Peyer's patch (tissue), 4 donors: Measurements from ENCODE around the gene SMG6.

Experiments used
- POLR2A ChIP-seq, 2 donors: fragments of 450-650 bp; IDR thresholded peaks; one replicate each; pipeline ENCODE4 v1.5.1; 2017; ENCODE audit warnings: antibody characterized with exemption in 2 of 2, mild to moderate bottlenecking in 2 of 2, moderate library complexity in 2 of 2
- TF ChIP-seq, protein P1 (sequence below), 6 experiments: fragments of 450-650 bp in 4 of 6; fragments of 200-600 bp in 2 of 6; sonication (generic) in 1 of 6; IDR thresholded peaks; one replicate each; pipeline ENCODE4 v1.5.1; 2017 to 2019; ENCODE audit warnings: antibody characterized with exemption in 6 of 6, mild to moderate bottlenecking in 3 of 6, moderate library complexity in 1 of 6

DNA sequence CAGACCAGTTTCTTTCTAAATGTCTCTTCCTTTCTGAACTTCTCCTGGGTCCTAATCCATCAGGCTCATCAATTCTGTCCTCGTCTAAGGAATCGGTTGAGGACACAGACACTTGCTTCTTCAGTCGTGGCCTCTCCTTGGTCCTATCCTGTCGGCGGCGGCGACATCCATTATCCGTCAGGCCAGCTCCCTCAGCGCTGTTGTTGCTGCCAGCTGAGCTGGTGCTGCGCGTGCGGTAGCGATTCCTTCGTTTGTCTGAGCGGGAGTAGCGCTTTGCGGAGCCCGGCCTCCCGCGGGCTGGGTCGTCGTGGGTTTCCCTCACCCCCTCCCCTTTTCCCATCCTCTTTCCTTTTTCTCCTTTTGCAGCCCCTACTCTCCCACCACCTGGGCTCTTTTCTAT lies 3.8 kb downstream of the SMG6 start:
- TF ChIP-seq POLR2A (IDR thresholded peaks at IDR 0.05), result no peak
- TF ChIP-seq, protein P1, sequence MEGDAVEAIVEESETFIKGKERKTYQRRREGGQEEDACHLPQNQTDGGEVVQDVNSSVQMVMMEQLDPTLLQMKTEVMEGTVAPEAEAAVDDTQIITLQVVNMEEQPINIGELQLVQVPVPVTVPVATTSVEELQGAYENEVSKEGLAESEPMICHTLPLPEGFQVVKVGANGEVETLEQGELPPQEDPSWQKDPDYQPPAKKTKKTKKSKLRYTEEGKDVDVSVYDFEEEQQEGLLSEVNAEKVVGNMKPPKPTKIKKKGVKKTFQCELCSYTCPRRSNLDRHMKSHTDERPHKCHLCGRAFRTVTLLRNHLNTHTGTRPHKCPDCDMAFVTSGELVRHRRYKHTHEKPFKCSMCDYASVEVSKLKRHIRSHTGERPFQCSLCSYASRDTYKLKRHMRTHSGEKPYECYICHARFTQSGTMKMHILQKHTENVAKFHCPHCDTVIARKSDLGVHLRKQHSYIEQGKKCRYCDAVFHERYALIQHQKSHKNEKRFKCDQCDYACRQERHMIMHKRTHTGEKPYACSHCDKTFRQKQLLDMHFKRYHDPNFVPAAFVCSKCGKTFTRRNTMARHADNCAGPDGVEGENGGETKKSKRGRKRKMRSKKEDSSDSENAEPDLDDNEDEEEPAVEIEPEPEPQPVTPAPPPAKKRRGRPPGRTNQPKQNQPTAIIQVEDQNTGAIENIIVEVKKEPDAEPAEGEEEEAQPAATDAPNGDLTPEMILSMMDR (IDR thresholded peaks at IDR 0.05), result no peak
